Endothelial cell of umbilical vein (primary cell): ENCODE data around the gene ACAA2. TPM values are rescaled to one million over a fixed set of nuclear protein-coding genes. Genes with fewer than 3 reads are reported as not detected.

ENCODE experiments used
- BruUV-seq: library from RNA; stranded (reverse); fragments of 400-500 nt; replicated peaks from 2 replicates; lab custom pipeline; 2021; lab: Mats Ljungman, UMichigan
- CTCF ChIA-PET: fragments of 300-600, 350-600 bp; sonication (Branson Sonifier 250); formaldehyde crosslinking; loops from one replicate; lab custom pipeline; 2021; ENCODE audit warnings: antibody characterized with exemption, inconsistent platforms; lab: Charles Lee
- POLR2A ChIA-PET: fragments of 300-600, 350-600 bp; sonication (Branson Sonifier 250); formaldehyde crosslinking; loops from one replicate; lab custom pipeline; 2021; ENCODE audit warnings: antibody characterized with exemption, inconsistent platforms; lab: Charles Lee
- DNase-seq: peaks from one replicate; pipeline ENCODE4 v3.0.0-alpha.2; 2011; ENCODE audit warnings: low read depth, low spot score
- FAIRE-seq: peaks from 2 replicates; lab custom pipeline; 2011; peaks lifted over from hg19 to GRCh38; lab: Jason Lieb, UNC
- H2AFZ ChIP-seq: 2 replicates; pipeline ENCODE4 v1.6.0; 2012; ENCODE audit warnings: low read depth, low read length, control low read depth, inconsistent platforms
- H3K27ac ChIP-seq: 2 replicates; pipeline ENCODE4 v1.5.1; 2011; ENCODE audit warnings: low read depth, mild to moderate bottlenecking, control low read depth, low read length, moderate library complexity; ENCODE audit not compliant: insufficient read depth
- H3K27me3 ChIP-seq, 2 experiments: 2 replicates each; pipeline versions ENCODE4 v1.6.0 to v1.6.1; 2011; ENCODE audit warnings: low read length in 2 of 2, mixed read lengths in 1 of 2; ENCODE audit not compliant: control insufficient read depth in 2 of 2, insufficient read depth in 2 of 2
- H3K36me3 ChIP-seq, 2 experiments: 2 replicates in 1 of 2; 3 replicates in 1 of 2; pipeline ENCODE4 v1.5.1; 2011; ENCODE audit warnings: low read length in 2 of 2, mild to moderate bottlenecking in 1 of 2, moderate library complexity in 1 of 2; ENCODE audit not compliant: control insufficient read depth in 2 of 2, insufficient read depth in 2 of 2; ENCODE audit errors: extremely low read depth in 1 of 2
- H3K4me1 ChIP-seq: 3 replicates; pipeline ENCODE4 v1.5.1; 2011; ENCODE audit warnings: mild to moderate bottlenecking, low read length; ENCODE audit not compliant: control insufficient read depth, insufficient read depth; ENCODE audit errors: extremely low read depth
- H3K4me2 ChIP-seq: 2 replicates; pipeline ENCODE4 v1.6.1; 2011; ENCODE audit warnings: low read length, control low read depth, mixed read lengths; ENCODE audit not compliant: insufficient read depth
- H3K4me3 ChIP-seq, 3 experiments: fragments of 200-600 bp in 1 of 3; sonication (generic), shearing (Covaris generic) in 1 of 3; replicated peaks in 1 of 3; 2 replicates each; pipeline ENCODE4 v1.5.1; 2011 to 2016; ENCODE audit warnings: control low read depth in 3 of 3, low read length in 3 of 3, mild to moderate bottlenecking in 2 of 3, inconsistent platforms in 1 of 3, low read depth in 1 of 3, moderate library complexity in 1 of 3; ENCODE audit not compliant: insufficient read depth in 1 of 3
- H3K79me2 ChIP-seq: 2 replicates; pipeline ENCODE4 v1.6.0; 2012; ENCODE audit warnings: low read length, inconsistent platforms; ENCODE audit not compliant: control insufficient read depth, insufficient read depth
- H3K9ac ChIP-seq: replicated peaks from 2 replicates; pipeline ENCODE3; 2011; ENCODE audit warnings: low read length, control low read depth; ENCODE audit not compliant: insufficient read depth; ENCODE audit errors: extremely low read depth
- H3K9me1 ChIP-seq: replicated peaks from 3 replicates; pipeline ENCODE4 v1.6.0; 2011; ENCODE audit warnings: mild to moderate bottlenecking, low read length; ENCODE audit not compliant: control insufficient read depth, insufficient read depth; ENCODE audit errors: extremely low read depth
- H3K9me3 ChIP-seq: replicated peaks from 2 replicates; pipeline ENCODE4 v1.5.1; 2012; ENCODE audit warnings: low read length, inconsistent platforms; ENCODE audit not compliant: control insufficient read depth, insufficient read depth
- H4K20me1 ChIP-seq: replicated peaks from 2 replicates; pipeline ENCODE3; 2011; ENCODE audit warnings: mild to moderate bottlenecking, low read length; ENCODE audit not compliant: control insufficient read depth, insufficient read depth; ENCODE audit errors: extremely low read depth
- EZH2 ChIP-seq: IDR thresholded peaks from 2 replicates; pipeline ENCODE4 v1.6.1; 2012; ENCODE audit warnings: borderline replicate concordance, low read depth, mild to moderate bottlenecking, moderate library complexity, low read length, inconsistent platforms; ENCODE audit not compliant: severe bottlenecking
- FOS ChIP-seq: IDR thresholded peaks from 2 replicates; pipeline ENCODE4 v1.6.1; 2011; ENCODE audit warnings: mild to moderate bottlenecking, low read length, moderate library complexity, borderline replicate concordance; ENCODE audit not compliant: insufficient read depth
- GATA2 ChIP-seq: IDR thresholded peaks from 2 replicates; pipeline ENCODE4 v1.7.0; 2011; ENCODE audit warnings: low read depth, mild to moderate bottlenecking, moderate library complexity, mixed read lengths, low read length; ENCODE audit not compliant: insufficient read length, insufficient read depth
- JUN ChIP-seq: IDR thresholded peaks from 2 replicates; pipeline ENCODE4 v1.6.1; 2011; ENCODE audit warnings: borderline replicate concordance, low read depth; ENCODE audit not compliant: insufficient read length, insufficient read depth
- MYC ChIP-seq: IDR thresholded peaks from one replicate; pipeline ENCODE4 v1.6.1; 2011; ENCODE audit warnings: mild to moderate bottlenecking, low read depth, low read length
- POLR2A ChIP-seq: IDR thresholded peaks from 2 replicates; pipeline ENCODE4 v1.6.1; 2012; ENCODE audit warnings: low read depth, mild to moderate bottlenecking, control low read depth, low read length
- POLR2AphosphoS5 ChIP-seq: IDR thresholded peaks from 2 replicates; pipeline ENCODE4 v1.6.1; 2012; ENCODE audit warnings: low read depth, mild to moderate bottlenecking, control low read depth, low read length, moderate library complexity; ENCODE audit not compliant: insufficient read depth
- dilution Hi-C: fragments of 300-500 bp; cut with MboI; formaldehyde crosslinking; loops from one replicate; pipeline ENCODE4 v1.15.0; 2019; ENCODE audit warnings: low sequenced_read_pairs; ENCODE audit not compliant: extremely low pct_ligation_motif_present
- intact Hi-C: fragments of 100-400 bp; cut with micrococcal nuclease; formaldehyde crosslinking; loops from one replicate; pipeline ENCODE4 v1.10.0; 2022
- polyA plus RNA-seq, 4 experiments: library from polyadenylated mRNA; depleted of rRNA in 3 of 4; stranded (reverse) in 3 of 4; unstranded in 1 of 4; fragments of >200 nt; gene quantifications; 2 replicates each; pipeline versions ENCODE4 v1.2.1 to v1.2.3, GENCODE V29; 2011 to 2012; ENCODE audit warnings: missing spikeins in 1 of 4
- total RNA-seq: library from RNA; stranded (reverse); gene quantifications from 2 replicates; pipeline ENCODE4 v1.2.3, GENCODE V29; 2021
- TF ChIP-seq, protein P1 (sequence below): IDR thresholded peaks from 2 replicates; pipeline ENCODE4 v1.6.1; 2011; ENCODE audit not compliant: insufficient read depth, insufficient read length
- TF ChIP-seq, protein P2 (sequence below), 2 donors: IDR thresholded peaks; 1 replicate in 1 of 2; 2 replicates in 1 of 2; pipeline ENCODE4 v1.5.1; 2011; ENCODE audit warnings: low read length in 2 of 2, mild to moderate bottlenecking in 2 of 2, moderate library complexity in 2 of 2, control low read depth in 1 of 2, inconsistent platforms in 1 of 2, low read depth in 1 of 2; ENCODE audit not compliant: insufficient read depth in 1 of 2; ENCODE audit errors: extremely low read depth in 1 of 2

Gene ACAA2
- total and polyA plus RNA-seq, 2 donors (not counting 3 experiments of a cell fraction or from before 2014, with no cell fraction given), result 18.6 to 44.9 TPM

GRCh38 chr18:49849331-49850217, 36.2 kb upstream of the ACAA2 start:
- no peak overlapping the region for H3K4me3 ChIP-seq
- H3K27ac ChIP-seq, result no peak overlapping the region
- H4K20me1 ChIP-seq, result no peaks in the 10 kb centered on the region
- peaks cover 13% of the 10 kb centered on the region for H3K4me1 ChIP-seq
- no peaks in the 10 kb centered on the region for H3K79me2 ChIP-seq
- ChIA-PET CTCF (interaction anchor here (0.6 to 5.6 kb wide), 6 partner anchors 10 to 1257 kb away, joined by 3 to 38 read pairs (median 3); no protein-coding TSS in a partner anchor), POLR2A (no interaction called here)
- no peak overlapping the region for H3K9ac ChIP-seq
- no peaks in the 10 kb centered on the region for H3K9me1 ChIP-seq
- no peaks in the 10 kb centered on the region for H3K36me3 ChIP-seq
- no TSS peak for BruUV-seq
- peak; percentile 80 for DNase-seq
- H3K27me3 ChIP-seq, result no peaks in the 10 kb centered on the region
- no peak overlapping the region for H3K4me2 ChIP-seq
- dilution Hi-C loops (loop anchor here (25.0 kb wide), 1 partner anchor 337 kb away; no protein-coding TSS in a partner anchor), intact Hi-C loops (loop anchor here (1.0 kb wide), 1 partner anchor 36 kb away; the partner anchor contains the start of gene ACAA2)
- TF ChIP-seq POLR2A, result no peak
- peak; percentile 66 for TF ChIP-seq JUN
- TF ChIP-seq, protein P1, sequence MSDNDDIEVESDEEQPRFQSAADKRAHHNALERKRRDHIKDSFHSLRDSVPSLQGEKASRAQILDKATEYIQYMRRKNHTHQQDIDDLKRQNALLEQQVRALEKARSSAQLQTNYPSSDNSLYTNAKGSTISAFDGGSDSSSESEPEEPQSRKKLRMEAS, result no peak
- TF ChIP-seq POLR2AphosphoS5, result peak; percentile 30
- TF ChIP-seq FOS, result peak; percentile 70
- H2AFZ ChIP-seq, result peak overlapping the region; percentile 1
- FAIRE-seq, result peak; percentile 84
- no peaks in the 10 kb centered on the region for H3K9me3 ChIP-seq

GRCh38 chr18:49848115-49848514, 34.8 kb upstream of the ACAA2 start:
- Histone ChIP-seq H3K9me1 (no peaks in the 10 kb centered on the region), H3K36me3 (no peaks in the 10 kb centered on the region), H3K27me3 (no peaks in the 10 kb centered on the region), H3K4me3 (no peak overlapping the region), H3K4me2 (no peak overlapping the region), H3K9me3 (no peaks in the 10 kb centered on the region), H3K4me1 (peaks cover 13% of the 10 kb centered on the region), H2AFZ (no peak overlapping the region), H4K20me1 (no peaks in the 10 kb centered on the region), H3K27ac (no peak overlapping the region), H3K9ac (no peak overlapping the region), H3K79me2 (no peaks in the 10 kb centered on the region)
- TF ChIP-seq, protein P1, result no peak
- TF ChIP-seq FOS (no peak), GATA2 (no peak), POLR2AphosphoS5 (no peak), JUN (no peak), POLR2A (no peak), MYC (no peak), EZH2 (no peak)
- TF ChIP-seq, protein P2, sequence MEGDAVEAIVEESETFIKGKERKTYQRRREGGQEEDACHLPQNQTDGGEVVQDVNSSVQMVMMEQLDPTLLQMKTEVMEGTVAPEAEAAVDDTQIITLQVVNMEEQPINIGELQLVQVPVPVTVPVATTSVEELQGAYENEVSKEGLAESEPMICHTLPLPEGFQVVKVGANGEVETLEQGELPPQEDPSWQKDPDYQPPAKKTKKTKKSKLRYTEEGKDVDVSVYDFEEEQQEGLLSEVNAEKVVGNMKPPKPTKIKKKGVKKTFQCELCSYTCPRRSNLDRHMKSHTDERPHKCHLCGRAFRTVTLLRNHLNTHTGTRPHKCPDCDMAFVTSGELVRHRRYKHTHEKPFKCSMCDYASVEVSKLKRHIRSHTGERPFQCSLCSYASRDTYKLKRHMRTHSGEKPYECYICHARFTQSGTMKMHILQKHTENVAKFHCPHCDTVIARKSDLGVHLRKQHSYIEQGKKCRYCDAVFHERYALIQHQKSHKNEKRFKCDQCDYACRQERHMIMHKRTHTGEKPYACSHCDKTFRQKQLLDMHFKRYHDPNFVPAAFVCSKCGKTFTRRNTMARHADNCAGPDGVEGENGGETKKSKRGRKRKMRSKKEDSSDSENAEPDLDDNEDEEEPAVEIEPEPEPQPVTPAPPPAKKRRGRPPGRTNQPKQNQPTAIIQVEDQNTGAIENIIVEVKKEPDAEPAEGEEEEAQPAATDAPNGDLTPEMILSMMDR (IDR thresholded peaks at IDR 0.05; ENCODE audit: extremely low read depth in 1 of 2, insufficient read depth in 1 of 2, low read depth in 1 of 2, low read length in 2 of 2), result no peak
- ChIA-PET CTCF (interaction anchor here (0.7 to 5.6 kb wide), 3 partner anchors 11 to 339 kb away, joined by 3 to 38 read pairs (median 3); no protein-coding TSS in a partner anchor), POLR2A (no interaction called here)
- intact Hi-C loops, result no loop called here
- BruUV-seq, result no TSS peak
- dilution Hi-C loops, result no loop called here
- DNase-seq (no peak), FAIRE-seq (no peak)
